Activated CD4-positive, CD25-positive, alpha-beta regulatory T cell treated with anti-CD3 and anti-CD28 coated beads, Interleukin-2, amount 50 U/mL, for 16 hours (primary cell): Measurements from ENCODE around the gene HS3ST1.

Experiments
- DNase-seq: peaks from one replicate; pipeline ENCODE4 v3.0.0-alpha.2; 2020; ENCODE audit warnings: low read depth, low spot score

Gene HS3ST1

DNA sequence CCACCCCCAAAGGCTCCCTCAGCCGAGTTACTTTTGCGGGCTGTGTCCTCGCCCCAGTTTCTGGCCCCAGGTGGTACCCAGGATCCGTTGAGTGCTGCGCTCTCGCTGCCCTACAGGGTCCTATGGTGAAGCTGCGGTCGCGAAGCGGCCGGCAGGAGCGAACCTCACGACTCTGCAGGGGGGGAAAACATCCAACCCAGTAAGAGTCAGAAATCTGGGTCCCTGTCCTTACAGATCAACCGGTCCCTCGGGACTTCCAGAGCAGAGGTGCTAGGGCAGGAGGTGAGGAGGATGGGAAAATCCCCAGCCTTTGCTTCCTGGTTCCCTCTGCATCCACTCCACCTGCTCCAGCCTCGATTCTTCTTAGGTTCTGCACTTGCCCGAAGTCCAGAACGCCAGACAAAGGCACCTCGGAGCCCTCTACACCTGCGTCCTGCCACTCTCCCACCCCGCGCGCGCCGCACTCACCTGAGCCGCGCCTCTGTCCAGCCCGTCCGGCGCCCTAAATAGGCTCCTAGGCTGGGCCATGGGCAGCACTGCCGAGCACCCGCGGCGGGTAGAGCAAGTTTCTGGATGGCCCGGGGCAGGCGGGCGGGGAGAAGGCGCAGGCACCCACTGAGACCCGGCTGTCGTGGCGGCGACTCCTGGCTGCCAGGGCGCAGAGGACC is at the start of gene HS3ST1:
TSS of gene HS3ST1 (minus strand) at position 664 of the 668 bp plus-strand sequence. CDS start 28,889 bp downstream, outside the sequence.
- DNase-seq = no peak

DNA sequence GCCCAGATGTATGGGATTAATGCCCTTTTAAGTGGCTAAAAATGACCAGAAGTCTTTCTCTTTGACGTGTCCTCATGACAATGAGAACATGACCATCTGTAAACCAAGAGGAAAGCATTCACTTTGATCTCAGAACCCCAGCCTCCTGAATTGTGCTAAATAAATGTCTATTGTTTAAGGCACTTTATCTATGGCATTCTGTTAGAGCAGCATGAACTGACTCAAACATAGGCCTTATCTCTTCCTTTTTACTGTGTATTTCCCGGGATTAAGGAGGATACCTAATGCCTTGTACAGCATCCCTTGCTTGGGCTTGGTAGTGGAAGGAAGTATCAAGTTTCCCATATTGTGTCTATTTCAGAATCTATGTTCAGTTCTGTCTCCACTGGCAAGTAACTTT is 47.2 kb upstream of the HS3ST1 start:
- DNase-seq = no peak

DNA sequence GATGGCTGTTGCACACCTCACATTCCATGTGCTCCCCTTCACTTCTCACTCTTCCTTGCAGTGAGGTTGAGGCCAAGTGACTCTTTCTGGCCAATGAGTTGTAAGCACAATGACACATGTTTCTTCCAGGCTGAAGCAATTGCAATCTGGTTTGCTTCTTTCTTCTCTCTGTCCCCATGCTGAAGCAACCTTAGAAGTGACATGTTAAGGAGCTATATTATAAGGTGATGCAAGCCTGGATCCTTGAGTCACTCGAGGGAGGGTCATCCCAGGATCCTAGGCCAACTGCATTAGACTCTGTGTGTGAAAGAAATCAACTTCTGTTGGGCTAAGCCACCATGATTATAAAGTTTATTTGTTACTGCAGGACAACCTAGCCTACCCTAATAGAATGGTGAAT is 45.5 kb upstream of the HS3ST1 start:
- DNase-seq = no peak

DNA sequence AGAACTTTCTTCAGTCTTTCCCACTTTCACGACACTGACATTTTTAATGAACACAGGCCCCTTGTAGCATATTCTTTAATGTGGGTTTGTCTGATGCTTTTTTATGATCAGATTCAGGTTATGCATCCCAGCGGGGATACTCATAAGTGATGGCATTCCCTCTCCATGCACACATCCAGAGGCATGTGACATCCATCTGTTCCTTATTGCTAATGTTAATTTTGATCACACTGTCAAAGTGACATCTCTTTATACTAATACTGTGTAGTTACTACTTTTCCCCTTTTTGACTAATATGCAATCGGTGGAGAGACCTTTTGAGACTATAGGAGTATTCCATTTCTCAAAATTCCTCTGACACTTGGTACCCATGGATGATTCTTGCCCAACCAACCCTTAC is 43.8 kb upstream of the HS3ST1 start:
- DNase-seq = no peak

- peak; percentile 34 for DNase-seq
Observed at GRCh38 chr4:11471618-11472017, 42.9 kb upstream of the HS3ST1 start.

GRCh38 chr4:11471046-11471441 is 42.4 kb upstream of the HS3ST1 start:
- DNase-seq = no peak

DNA sequence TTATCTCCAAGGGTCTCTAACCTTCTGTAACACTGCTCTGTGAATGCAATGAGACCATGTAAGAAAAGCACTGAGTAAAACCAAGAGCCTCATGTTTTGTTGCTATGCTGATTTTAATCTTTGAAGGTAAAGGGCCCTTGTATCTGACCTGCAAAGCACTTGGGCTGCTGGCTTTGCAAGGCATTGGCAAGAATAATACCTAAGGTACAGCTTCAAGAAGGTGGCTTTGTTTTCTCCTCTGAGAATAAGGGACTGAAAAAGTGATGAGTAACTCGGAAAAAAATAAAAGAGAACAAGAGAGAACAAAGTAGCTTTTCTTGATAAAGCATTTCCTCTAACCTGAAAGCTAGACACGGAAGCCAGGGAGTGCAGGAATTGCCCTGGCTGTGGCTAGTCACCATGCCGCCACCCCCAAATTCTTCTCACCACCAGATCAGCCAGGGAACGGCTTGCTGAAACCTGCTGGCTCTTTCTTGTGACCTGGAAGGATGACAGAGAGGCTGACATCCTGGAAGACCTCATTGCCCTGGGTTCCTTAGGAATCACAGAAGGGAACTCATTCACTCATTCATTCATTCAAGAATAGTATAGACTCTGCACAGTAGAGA is 41.8 kb upstream of the HS3ST1 start:
- no peak for DNase-seq

DNA sequence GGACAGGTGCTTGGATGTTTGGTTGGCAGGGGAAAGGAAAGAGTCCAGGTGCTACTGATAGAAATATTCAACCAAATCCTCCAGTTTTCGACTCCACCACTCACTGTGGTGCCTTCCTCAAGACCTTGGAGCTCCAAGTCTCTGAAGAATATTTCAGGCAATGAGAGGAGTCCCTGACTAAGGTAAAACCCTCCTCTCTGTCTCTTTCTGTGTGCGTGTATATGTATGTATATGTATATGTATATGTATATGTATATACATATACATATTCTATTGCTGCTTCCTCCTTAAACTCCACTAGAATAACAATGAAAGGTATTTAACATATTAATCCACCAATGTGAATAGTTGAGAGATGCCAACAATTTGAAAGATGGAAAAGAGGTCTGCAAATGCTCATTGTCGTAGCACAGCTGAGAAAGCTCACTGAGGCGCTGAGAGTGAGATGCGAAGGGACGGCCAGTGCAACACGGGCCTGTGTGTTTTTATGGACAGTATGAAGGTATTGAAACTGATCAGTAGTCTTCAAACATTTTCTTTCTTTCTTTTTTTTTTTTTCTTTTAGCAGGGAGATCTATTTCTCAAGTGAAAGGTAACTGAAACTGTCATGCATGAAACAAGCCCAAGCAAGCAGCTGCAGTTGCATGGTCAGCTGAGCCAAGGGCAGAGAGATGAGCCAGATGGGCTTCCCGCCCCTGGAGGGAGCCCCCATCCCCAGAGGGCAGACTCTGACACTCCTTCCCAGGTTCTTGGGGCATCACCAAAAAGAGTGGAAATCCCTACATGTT is 41.1 kb upstream of the HS3ST1 start:
- no peak for DNase-seq

DNA sequence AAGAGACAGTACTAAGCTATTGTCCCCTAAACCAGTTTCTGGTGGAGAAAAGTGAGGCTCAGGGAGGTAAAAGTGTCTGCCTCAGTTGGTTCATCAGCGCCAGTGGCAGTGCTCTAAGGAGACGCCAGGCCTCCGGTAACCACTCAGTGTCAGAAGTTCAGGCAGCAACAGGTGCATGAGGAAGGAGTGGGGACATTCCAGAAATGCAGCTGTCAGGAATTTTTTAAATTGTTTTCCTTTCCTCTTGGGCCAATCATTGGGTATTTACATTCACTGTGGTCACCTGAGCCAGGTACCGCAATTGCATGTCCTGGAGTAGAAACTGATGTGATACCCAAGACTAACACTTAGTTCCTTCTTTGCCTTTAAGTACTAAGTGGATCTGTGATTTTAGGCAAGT is 40.2 kb upstream of the HS3ST1 start:
- DNase-seq = no peak

- DNase-seq = no peak
Observed at GRCh38 chr4:11467931-11468330, 39.2 kb upstream of the HS3ST1 start.

- DNase-seq = no peak
Observed at GRCh38 chr4:11463707-11464106, 35.0 kb upstream of the HS3ST1 start.

GRCh38 chr4:11456401-11456800 is 27.7 kb upstream of the HS3ST1 start:
- DNase-seq = no peak

GRCh38 chr4:11455201-11455835 is 26.6 kb upstream of the HS3ST1 start:
- DNase-seq = no peak

DNA sequence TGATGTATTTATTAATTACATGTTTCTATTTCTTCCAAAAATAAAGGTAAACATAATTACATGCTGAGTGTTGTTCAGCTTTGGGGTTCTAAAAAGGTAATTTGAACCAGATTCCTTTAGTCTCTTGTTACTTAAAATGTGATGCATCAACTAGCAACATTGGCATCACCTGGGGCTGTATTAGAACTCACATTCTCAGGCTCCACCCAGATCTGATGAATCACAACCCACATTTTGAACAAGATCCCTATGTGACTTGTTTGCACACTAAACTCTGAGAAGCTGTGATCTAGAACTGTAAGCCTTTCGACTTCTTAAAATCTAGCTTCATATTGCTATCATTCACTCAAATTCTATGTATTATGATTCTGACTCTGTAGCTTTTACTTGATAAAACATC is 23.0 kb upstream of the HS3ST1 start:
- DNase-seq = no peak

DNA sequence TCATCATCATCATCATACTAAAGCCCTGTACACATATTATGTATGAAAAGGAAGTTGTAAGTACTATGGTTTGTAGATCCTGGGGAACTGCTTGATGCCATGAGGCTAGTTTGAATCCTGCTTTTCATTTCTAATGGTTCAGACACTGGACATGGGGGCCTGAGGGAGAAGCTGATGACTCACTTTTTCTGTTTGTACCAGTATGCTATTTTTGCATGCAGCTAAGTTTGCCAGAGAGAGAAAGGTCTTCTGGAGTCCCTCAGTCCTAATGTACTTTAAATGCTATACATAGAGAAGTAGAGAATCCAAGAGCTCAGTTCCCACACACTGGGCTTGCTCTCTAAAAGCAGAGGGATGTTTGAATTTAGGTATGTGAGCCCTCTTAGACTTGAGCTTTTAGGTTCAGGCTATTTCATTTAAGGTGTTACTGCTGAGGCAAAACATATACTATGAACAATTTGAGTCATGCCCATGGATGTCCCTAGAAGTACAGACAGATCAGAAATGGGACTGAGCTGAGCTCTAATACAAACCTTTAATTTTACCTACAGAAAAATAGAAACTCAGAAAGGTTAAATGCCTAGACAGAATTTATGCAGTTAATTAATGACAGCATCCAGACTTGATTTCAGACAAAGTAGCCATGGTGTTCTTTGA is 17.6 kb upstream of the HS3ST1 start:
- DNase-seq = no peak

- DNase-seq = no peak
Observed at GRCh38 chr4:11441194-11441556, 12.5 kb upstream of the HS3ST1 start.

GRCh38 chr4:11440481-11441193 is 11.9 kb upstream of the HS3ST1 start:
- DNase-seq = no peak

GRCh38 chr4:11439836-11440235 is 11.1 kb upstream of the HS3ST1 start:
- DNase-seq = no peak

GRCh38 chr4:11438647-11439046 is 10.0 kb upstream of the HS3ST1 start:
- DNase-seq = no peak

GRCh38 chr4:11436673-11437072 is 8.0 kb upstream of the HS3ST1 start:
- DNase-seq = no peak

GRCh38 chr4:11436084-11436483 is 7.4 kb upstream of the HS3ST1 start:
- DNase-seq = no peak
